Gastroesophageal sphincter (tissue), 4 donors: Measurements from ENCODE around the gene FBXO3. TPM values are rescaled to one million over a fixed set of nuclear protein-coding genes. Genes with fewer than 3 reads are reported as not detected.

Experiments
- ATAC-seq: fragments of 150-250 bp; one replicate; pipeline ENCODE4 v1.9.1; 2016; ENCODE audit warnings: mild to moderate bottlenecking, moderate library complexity
- H3K27ac ChIP-seq, 4 donors: fragments of 200-600 bp; sonication (generic) in 3 of 4; 1 replicate in 3 of 4; 2 replicates in 1 of 4; pipeline ENCODE4 v1.5.1; 2016 to 2019
- H3K27me3 ChIP-seq: fragments of 200-600 bp; sonication (generic); one replicate; pipeline ENCODE4 v1.5.1; 2019
- H3K36me3 ChIP-seq, 2 donors: fragments of 200-600 bp; sonication (generic); one replicate each; pipeline ENCODE4 v1.5.1; 2019; ENCODE audit warnings: control low read depth in 1 of 2
- H3K4me1 ChIP-seq, 3 donors: fragments of 200-600 bp; sonication (generic); 1 replicate in 2 of 3; 2 replicates in 1 of 3; pipeline ENCODE4 v1.5.1; 2016 to 2019; ENCODE audit warnings: control low read depth in 2 of 3
- H3K4me3 ChIP-seq, 2 donors: fragments of 200-600 bp; sonication (generic); one replicate each; pipeline ENCODE4 v1.5.1; 2019; ENCODE audit warnings: mild to moderate bottlenecking in 1 of 2, moderate library complexity in 1 of 2
- H3K9me3 ChIP-seq, 3 donors: fragments of 200-600 bp; sonication (generic); one replicate each; pipeline ENCODE4 v1.5.1; 2017 to 2019; ENCODE audit warnings: control low read depth in 2 of 3
- CTCF ChIP-seq, 4 experiments: fragments of 200-600 bp in 2 of 4; fragments of 450-650 bp in 2 of 4; sonication (generic) in 1 of 4; IDR thresholded peaks; one replicate each; pipeline ENCODE4 v1.5.1; 2017 to 2019; ENCODE audit warnings: antibody characterized with exemption in 4 of 4, mild to moderate bottlenecking in 2 of 4, moderate library complexity in 2 of 4
- EP300 ChIP-seq: sonication (generic); formaldehyde crosslinking; IDR thresholded peaks from one replicate; pipeline ENCODE4 v1.6.1; 2017; ENCODE audit warnings: antibody characterized with exemption, mild to moderate bottlenecking
- POLR2A ChIP-seq, 2 donors: fragments of 450-650 bp; IDR thresholded peaks; one replicate each; pipeline ENCODE4 v1.6.1; 2017; ENCODE audit warnings: antibody characterized with exemption in 2 of 2, mild to moderate bottlenecking in 2 of 2, moderate library complexity in 1 of 2
- POLR2AphosphoS5 ChIP-seq: sonication (generic); formaldehyde crosslinking; IDR thresholded peaks from one replicate; pipeline ENCODE4 v1.6.1; 2017; ENCODE audit warnings: antibody characterized with exemption
- WGBS, 2 donors: methylation state at CpG; one replicate each; pipeline ENCODE4 v1.1.5; 2018; ENCODE audit warnings: low coverage in 1 of 2; 5-methylcytosine and 5-hydroxymethylcytosine counted together
- total RNA-seq, 4 donors: library from RNA; depleted of rRNA; stranded (reverse); fragments of >200 nt; gene quantifications; one replicate each; pipeline ENCODE4 v1.1.0, GENCODE V29; 2016

The FBXO3 gene
- total RNA-seq, 4 donors from 2014 or later, result 38.8 to 81.4 (median 55.7) TPM

GRCh38 chr11:33722590-33723234 is 51.6 kb downstream of the FBXO3 start:
- peak; percentile 2 for ATAC-seq
- 75% methylated on average over 1 of the region's 2 CpGs; no CpG with 5 or more reads in 1 of the 2 donors for WGBS, 2 donors
- Histone ChIP-seq H3K9me3 (no peaks in the 10 kb centered on the region), H3K36me3 (peaks cover 0 to 46% of the 10 kb centered on the region in 2 donors), H3K4me1 (peaks cover 16 to 78% (median 33%) of the 10 kb centered on the region in 3 donors), H3K27ac (peak overlapping the region; percentile 18 to 82 (median 80)), H3K27me3 (no peaks in the 10 kb centered on the region), H3K4me3 (no peak overlapping the region)
- TF ChIP-seq POLR2AphosphoS5, result no peak
- TF ChIP-seq EP300, result no peak
- TF ChIP-seq CTCF (IDR thresholded peaks at IDR 0.05), result no peak
- no peak for TF ChIP-seq POLR2A (IDR thresholded peaks at IDR 0.05)

GRCh38 chr11:33721984-33722383 is 52.3 kb downstream of the FBXO3 start:
- no peak for ATAC-seq
- Histone ChIP-seq H3K27ac (peak overlapping the region; percentile 18 to 82 (median 80)), H3K36me3 (peaks cover 0 to 53% of the 10 kb centered on the region in 2 donors), H3K27me3 (no peaks in the 10 kb centered on the region), H3K4me3 (no peak overlapping the region), H3K9me3 (no peaks in the 10 kb centered on the region), H3K4me1 (peaks cover 16 to 71% (median 33%) of the 10 kb centered on the region in 3 donors)
- WGBS, 2 donors, result 100% methylated on average over 1 of the region's 5 CpGs; no CpG with 5 or more reads in 1 of the 2 donors
- TF ChIP-seq CTCF (IDR thresholded peaks at IDR 0.05) (no peak), POLR2A (IDR thresholded peaks at IDR 0.05) (no peak), EP300 (no peak), POLR2AphosphoS5 (no peak)

GRCh38 chr11:33721426-33721825 is 52.9 kb downstream of the FBXO3 start:
- Histone ChIP-seq H3K27me3 (no peaks in the 10 kb centered on the region), H3K4me3 (no peak overlapping the region), H3K27ac (peak overlapping the region in 3 of 4 donors; percentile 80 to 82 (median 81)), H3K4me1 (peaks cover 17 to 71% (median 37%) of the 10 kb centered on the region in 3 donors), H3K9me3 (no peaks in the 10 kb centered on the region), H3K36me3 (peaks cover 0 to 59% of the 10 kb centered on the region in 2 donors)
- ATAC-seq, result no peak
- 0 to 11% methylated on average over 1 of the region's 1 CpG for WGBS, 2 donors
- TF ChIP-seq POLR2A (IDR thresholded peaks at IDR 0.05) (no peak), CTCF (IDR thresholded peaks at IDR 0.05) (no peak), EP300 (no peak), POLR2AphosphoS5 (no peak)

- H3K4me1 ChIP-seq, result peaks cover 12 to 75% (median 33%) of the 10 kb centered on the region in 3 donors
- peaks cover 0 to 77% of the 10 kb centered on the region in 2 donors for H3K36me3 ChIP-seq
- no peak for ATAC-seq
- H3K9me3 ChIP-seq, result no peaks in the 10 kb centered on the region
- no peaks in the 10 kb centered on the region for H3K27me3 ChIP-seq
- no peak overlapping the region for H3K4me3 ChIP-seq
- 87 to 100% methylated on average over 2 to 5 of the region's 5 CpGs for WGBS, 2 donors
- TF ChIP-seq POLR2AphosphoS5 (no peak), EP300 (no peak), POLR2A (IDR thresholded peaks at IDR 0.05) (no peak), CTCF (IDR thresholded peaks at IDR 0.05) (no peak)
- peak overlapping the region in 1 of 4 donors; percentile 81 for H3K27ac ChIP-seq
Observed at GRCh38 chr11:33719587-33719986, 54.7 kb downstream of the FBXO3 start.

- H3K36me3 ChIP-seq, result peaks cover 0 to 89% of the 10 kb centered on the region in 2 donors
- H3K27me3 ChIP-seq, result no peaks in the 10 kb centered on the region
- H3K9me3 ChIP-seq, result no peaks in the 10 kb centered on the region
- WGBS, 2 donors, result 71 to 88% methylated on average over 1 to 2 of the region's 2 CpGs
- H3K4me3 ChIP-seq, result no peak overlapping the region
- no peak for TF ChIP-seq POLR2A (IDR thresholded peaks at IDR 0.05)
- no peak for TF ChIP-seq CTCF (IDR thresholded peaks at IDR 0.05)
- no peak for TF ChIP-seq POLR2AphosphoS5
- H3K27ac ChIP-seq, result no peak overlapping the region
- no peak for ATAC-seq
- H3K4me1 ChIP-seq, result peaks cover 8 to 70% (median 22%) of the 10 kb centered on the region in 3 donors
Observed at GRCh38 chr11:33718440-33718839, 55.9 kb downstream of the FBXO3 start.
